Type B pancreatic cell (in vitro differentiated cells): Measurements from ENCODE around the gene COL4A2. TPM values are rescaled to one million over a fixed set of nuclear protein-coding genes. Genes with fewer than 3 reads are reported as not detected.
"Not testable (repeated sequence)": the region's sequence is repeated elsewhere in the genome, so short reads cannot be mapped to it uniquely, and the experiment has no call there.

Experiments used
- DNase-seq: peaks from one replicate; pipeline ENCODE4 v3.0.0; 2021; ENCODE audit warnings: mixed read lengths; ENCODE audit not compliant: unreplicated experiment; ENCODE audit errors: extremely low spot score
- H3K27ac Mint-ChIP-seq: 2 replicates; pipeline ENCODE4 v1.8.0; 2021; ENCODE audit warnings: mild to moderate bottlenecking, mixed read lengths
- H3K27me3 Mint-ChIP-seq: 2 replicates; pipeline ENCODE4 v1.8.0; 2021; ENCODE audit warnings: mixed read lengths
- H3K36me3 Mint-ChIP-seq: 2 replicates; pipeline ENCODE4 v1.8.0; 2021; ENCODE audit warnings: mixed read lengths
- H3K4me1 Mint-ChIP-seq: one replicate; pipeline ENCODE4 v1.8.0; 2021; ENCODE audit warnings: mixed read lengths; ENCODE audit not compliant: unreplicated experiment
- H3K4me3 Mint-ChIP-seq: 2 replicates; pipeline ENCODE4 v1.8.0; 2021; ENCODE audit warnings: mild to moderate bottlenecking, mixed read lengths
- H3K9me3 Mint-ChIP-seq: 2 replicates; pipeline ENCODE4 v1.8.0; 2021; ENCODE audit warnings: mixed read lengths
- total RNA-seq: library from RNA; stranded (reverse); gene quantifications from 2 replicates; pipeline ENCODE4 v1.2.1, GENCODE V29; 2021; ENCODE audit warnings: low replicate concordance
- TF ChIP-seq, protein P1 (sequence below): fragments of 200-600 bp; sonication (generic); conservative IDR thresholded peaks from 2 replicates; pipeline ENCODE4 v1.5.0; 2021; ENCODE audit warnings: antibody characterized with exemption, mild to moderate bottlenecking

COL4A2 gene
- total RNA-seq, 1 donor from 2014 or later, result 145 TPM

DNA sequence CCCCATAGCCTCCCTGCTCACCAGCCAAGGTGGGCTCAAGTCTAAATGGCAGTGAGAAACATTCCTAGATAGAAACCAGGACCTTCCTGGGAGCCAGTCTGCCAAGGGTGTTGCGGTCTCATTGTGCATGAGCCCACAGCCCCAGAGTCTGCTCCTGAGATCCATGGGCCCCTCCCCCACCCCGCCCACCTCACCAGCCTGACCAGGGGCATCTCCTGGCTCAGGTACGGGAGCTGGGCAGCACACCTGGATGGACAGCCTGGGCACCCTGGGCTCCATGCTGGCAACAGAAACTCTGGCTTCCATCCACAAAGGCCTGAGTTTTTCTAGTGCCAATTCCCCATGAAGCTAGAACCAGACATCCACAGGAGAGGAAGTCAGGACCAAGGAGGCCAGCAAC lies 188.8 kb downstream of the COL4A2 start:
- Mint-ChIP-seq H3K4me1 (peaks cover 6% of the 10 kb centered on the region), H3K4me3 (no peak overlapping the region), H3K36me3 (peaks cover 26% of the 10 kb centered on the region), H3K27ac (no peak overlapping the region), H3K9me3 (peaks cover 7% of the 10 kb centered on the region), H3K27me3 (no peaks in the 10 kb centered on the region)
- TF ChIP-seq, protein P1, sequence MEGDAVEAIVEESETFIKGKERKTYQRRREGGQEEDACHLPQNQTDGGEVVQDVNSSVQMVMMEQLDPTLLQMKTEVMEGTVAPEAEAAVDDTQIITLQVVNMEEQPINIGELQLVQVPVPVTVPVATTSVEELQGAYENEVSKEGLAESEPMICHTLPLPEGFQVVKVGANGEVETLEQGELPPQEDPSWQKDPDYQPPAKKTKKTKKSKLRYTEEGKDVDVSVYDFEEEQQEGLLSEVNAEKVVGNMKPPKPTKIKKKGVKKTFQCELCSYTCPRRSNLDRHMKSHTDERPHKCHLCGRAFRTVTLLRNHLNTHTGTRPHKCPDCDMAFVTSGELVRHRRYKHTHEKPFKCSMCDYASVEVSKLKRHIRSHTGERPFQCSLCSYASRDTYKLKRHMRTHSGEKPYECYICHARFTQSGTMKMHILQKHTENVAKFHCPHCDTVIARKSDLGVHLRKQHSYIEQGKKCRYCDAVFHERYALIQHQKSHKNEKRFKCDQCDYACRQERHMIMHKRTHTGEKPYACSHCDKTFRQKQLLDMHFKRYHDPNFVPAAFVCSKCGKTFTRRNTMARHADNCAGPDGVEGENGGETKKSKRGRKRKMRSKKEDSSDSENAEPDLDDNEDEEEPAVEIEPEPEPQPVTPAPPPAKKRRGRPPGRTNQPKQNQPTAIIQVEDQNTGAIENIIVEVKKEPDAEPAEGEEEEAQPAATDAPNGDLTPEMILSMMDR, result no peak
- DNase-seq, result no peak

DNA sequence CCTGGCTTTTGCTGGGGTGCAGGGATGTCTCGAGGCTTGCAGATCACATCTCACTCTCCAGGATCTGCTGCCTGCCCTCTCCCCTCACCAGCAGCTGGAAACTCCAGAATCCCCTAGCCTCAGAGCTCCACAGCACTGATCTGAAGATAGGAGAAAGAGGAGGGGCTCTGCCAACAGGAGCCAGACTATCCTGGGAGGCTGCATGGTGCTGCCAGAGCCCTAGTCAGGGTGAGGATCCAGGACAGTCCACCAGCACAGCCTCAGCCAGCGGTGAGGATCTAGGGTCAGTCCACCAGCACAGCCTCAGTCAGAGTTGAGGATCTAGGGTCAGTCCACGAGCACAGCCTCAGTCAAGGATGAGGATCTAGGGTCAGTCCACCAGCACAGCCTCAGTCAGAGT lies 189.2 kb downstream of the COL4A2 start:
- no peak for DNase-seq
- Mint-ChIP-seq H3K36me3 (peaks cover 27% of the 10 kb centered on the region), H3K27ac (no peak overlapping the region), H3K4me3 (no peak overlapping the region), H3K27me3 (no peaks in the 10 kb centered on the region), H3K4me1 (peaks cover 6% of the 10 kb centered on the region), H3K9me3 (peaks cover 7% of the 10 kb centered on the region)
- TF ChIP-seq, protein P1, result no peak

GRCh38 chr13:110497003-110497402 lies 189.9 kb downstream of the COL4A2 start:
- TF ChIP-seq, protein P1, result no peak
- H3K9me3 Mint-ChIP-seq, result peaks cover 7% of the 10 kb centered on the region
- peaks cover 6% of the 10 kb centered on the region for H3K4me1 Mint-ChIP-seq
- peaks cover 32% of the 10 kb centered on the region for H3K36me3 Mint-ChIP-seq
- H3K27me3 Mint-ChIP-seq, result no peaks in the 10 kb centered on the region
- no peak overlapping the region for H3K4me3 Mint-ChIP-seq
- DNase-seq, result no peak
- no peak overlapping the region for H3K27ac Mint-ChIP-seq

- DNase-seq, H3K27me3 Mint-ChIP-seq, H3K4me3 Mint-ChIP-seq, H3K9me3 Mint-ChIP-seq, H3K27ac Mint-ChIP-seq, H3K4me1 Mint-ChIP-seq: not testable (repeated sequence)
- peaks cover 37% of the 10 kb centered on the region for H3K36me3 Mint-ChIP-seq
These were observed 190.8 kb downstream of the COL4A2 start for GRCh38 chr13:110497896-110498295.

GRCh38 chr13:110498327-110498726 lies 191.2 kb downstream of the COL4A2 start:
- Mint-ChIP-seq H3K27ac (no peak overlapping the region), H3K27me3 (no peaks in the 10 kb centered on the region), H3K4me1 (peaks cover 6% of the 10 kb centered on the region), H3K9me3 (peaks cover 7% of the 10 kb centered on the region), H3K4me3 (no peak overlapping the region), H3K36me3 (peaks cover 37% of the 10 kb centered on the region)
- TF ChIP-seq, protein P1, result no peak
- no peak for DNase-seq

GRCh38 chr13:110498765-110499164 lies 191.7 kb downstream of the COL4A2 start:
- DNase-seq, result no peak
- H3K4me1 Mint-ChIP-seq, result peaks cover 6% of the 10 kb centered on the region
- no peaks in the 10 kb centered on the region for H3K27me3 Mint-ChIP-seq
- H3K27ac Mint-ChIP-seq, result no peak overlapping the region
- H3K36me3 Mint-ChIP-seq, result peaks cover 37% of the 10 kb centered on the region
- TF ChIP-seq, protein P1, result no peak
- no peak overlapping the region for H3K4me3 Mint-ChIP-seq
- peaks cover 7% of the 10 kb centered on the region for H3K9me3 Mint-ChIP-seq
